Stimulated activated CD8-positive, alpha-beta memory T cell treated with anti-CD3 and anti-CD28 coated beads, Interleukin-2, amount 100 ng/mL, for 48 hours (primary cell): ENCODE data around the gene FAM162A.
"Not testable (repeated sequence)": the region's sequence is repeated elsewhere in the genome, so short reads cannot be mapped to it uniquely, and the experiment has no call there.

Source experiments
- DNase-seq, 2 donors: peaks; one replicate each; pipeline ENCODE4 v3.0.0-alpha.2; 2020; ENCODE audit warnings: low read depth in 2 of 2

FAM162A gene

DNA sequence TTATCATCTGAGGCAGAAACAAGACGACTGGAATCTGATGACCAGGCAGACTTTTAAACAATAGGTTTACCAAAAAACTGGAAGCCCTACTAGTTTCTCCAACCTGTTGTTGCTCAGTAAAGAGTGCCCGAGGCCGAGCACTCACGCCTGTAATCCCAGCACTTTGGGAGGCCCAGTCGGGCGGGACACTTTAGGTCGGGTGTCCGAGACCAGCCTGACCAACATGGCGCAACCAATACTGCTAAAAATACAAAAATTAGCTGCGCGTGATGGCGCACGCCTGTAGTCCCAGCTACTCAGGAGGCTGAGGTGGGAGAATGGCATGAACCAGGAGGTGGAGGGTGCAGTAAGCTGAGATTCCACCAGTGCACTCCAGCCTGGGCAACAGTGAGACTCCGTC is 33.0 kb downstream of the FAM162A start:
- DNase-seq, result no peak

DNA sequence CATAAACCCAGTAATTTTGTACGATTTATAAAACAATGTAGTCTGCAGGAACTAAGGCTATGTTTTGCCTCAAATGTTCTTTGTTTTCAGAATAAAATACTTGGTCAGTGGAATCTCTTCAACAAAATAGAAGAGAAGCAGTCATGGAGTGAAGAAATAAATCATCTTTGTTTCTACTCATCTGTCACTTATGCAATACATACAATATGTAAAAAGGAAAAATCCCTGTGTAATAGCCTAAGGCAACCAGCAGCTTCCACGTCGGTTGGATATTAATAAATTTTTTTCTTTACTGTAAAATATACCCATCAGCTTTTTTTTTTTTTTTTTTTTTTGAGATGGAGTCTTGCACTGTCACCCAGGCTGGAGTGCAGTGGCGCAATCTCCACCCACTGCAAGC is 37.1 kb downstream of the FAM162A start:
- no peak for DNase-seq

DNA sequence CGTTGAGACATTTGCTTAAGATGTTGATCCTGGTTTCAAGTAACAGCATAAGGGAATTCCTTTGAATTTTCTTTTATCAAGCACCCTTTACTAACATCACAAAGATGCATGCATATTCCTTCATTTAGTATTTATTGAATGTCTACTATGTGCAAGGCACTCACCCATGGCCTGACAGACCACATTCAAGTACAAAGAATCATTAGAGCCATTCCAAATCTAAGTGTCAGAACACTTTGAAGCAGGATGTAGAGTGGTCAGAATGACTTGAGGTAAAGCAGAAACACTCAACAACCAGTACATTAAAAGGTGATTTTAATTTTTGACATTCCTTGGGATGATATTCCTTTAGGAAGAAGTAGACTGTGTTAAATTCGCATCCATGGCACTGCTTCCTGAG is 37.9 kb downstream of the FAM162A start:
- DNase-seq, result no peak

DNA sequence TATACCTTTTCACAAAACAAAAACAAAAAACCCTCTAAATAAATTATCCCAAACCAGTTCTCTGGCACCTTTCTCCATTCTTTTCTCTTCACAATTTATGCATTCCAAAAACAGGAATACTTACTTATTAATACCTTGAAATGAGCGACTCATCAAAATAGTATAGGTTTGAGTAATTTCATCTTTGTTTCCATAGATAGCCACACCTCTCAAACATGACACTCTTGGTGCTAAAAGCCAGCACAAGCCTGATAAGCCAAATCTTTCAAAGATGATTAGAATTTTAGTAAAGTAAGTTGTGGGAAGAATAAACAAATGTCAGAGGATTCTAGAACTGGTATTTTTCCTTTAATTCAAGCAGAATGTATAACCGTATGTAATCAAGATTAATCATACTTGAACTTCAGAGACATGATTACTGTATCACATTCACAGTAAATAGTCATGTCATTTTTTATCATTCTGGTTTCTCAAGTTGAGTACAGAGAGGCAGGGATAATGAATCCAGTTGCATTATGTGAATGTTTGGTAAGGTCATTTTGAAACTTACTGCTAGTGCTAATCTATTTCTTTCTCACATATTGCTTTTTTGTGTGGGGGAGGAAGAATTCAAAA is 44.0 kb downstream of the FAM162A start:
- no peak for DNase-seq

DNA sequence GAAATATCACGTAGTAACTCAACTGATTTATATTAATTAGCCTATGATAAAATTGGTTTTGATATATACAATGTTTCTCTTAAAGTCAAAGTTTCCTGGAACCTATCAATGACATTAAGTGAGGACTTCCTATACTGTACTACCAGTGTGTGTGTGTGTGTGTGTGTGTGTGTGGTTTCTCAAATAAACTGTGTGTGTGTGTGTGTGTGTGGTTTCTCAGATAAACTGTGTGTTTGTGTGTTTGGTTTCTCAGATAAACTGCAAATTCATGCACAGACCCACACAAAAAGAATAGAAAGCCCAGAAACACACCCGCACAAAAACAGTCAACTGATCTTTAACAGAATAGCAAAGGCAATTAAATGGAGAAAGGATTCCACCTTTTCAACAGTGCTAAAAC is 46.4 kb downstream of the FAM162A start:
- DNase-seq, result no peak

DNA sequence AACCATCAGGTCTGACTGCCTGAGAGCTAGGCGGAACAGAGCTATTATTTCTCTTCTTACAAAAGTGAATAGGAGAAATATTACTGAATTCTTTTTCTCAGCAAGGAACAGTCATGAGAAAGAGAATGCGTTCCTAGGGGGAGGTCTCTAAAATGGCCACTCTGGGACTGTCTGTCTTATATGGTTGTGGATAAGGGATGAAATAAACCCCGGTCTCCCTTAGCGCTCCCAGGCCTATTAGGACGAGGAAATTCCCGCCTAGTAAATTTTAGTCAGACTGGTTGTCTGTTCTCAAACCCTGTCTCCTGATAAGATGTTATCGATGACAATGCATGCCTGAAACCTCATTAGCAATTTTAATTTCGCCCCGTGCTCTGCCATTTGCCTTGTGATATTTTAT is 52.0 kb downstream of the FAM162A start:
- DNase-seq, result no peak

DNA sequence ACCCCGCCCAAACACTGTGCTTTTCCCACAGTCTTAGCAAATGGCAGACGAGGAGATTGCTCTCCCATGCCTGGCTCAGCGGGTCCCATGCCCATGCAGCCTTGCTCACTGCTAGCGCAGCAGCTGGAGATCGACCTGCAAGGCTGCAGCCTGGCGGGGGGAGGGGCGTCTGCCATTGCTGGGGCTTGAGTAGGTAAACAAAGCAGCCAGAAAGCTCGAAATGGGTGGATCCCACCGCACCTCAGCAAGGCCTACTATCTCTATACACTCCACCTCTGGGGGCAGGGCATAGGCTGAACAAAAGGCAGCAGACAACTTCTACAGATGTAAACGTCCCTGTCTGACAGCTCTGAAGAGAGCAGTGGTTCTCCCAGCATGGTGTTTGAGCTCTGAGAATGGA is 59.1 kb downstream of the FAM162A start:
- DNase-seq, result no peak

DNA sequence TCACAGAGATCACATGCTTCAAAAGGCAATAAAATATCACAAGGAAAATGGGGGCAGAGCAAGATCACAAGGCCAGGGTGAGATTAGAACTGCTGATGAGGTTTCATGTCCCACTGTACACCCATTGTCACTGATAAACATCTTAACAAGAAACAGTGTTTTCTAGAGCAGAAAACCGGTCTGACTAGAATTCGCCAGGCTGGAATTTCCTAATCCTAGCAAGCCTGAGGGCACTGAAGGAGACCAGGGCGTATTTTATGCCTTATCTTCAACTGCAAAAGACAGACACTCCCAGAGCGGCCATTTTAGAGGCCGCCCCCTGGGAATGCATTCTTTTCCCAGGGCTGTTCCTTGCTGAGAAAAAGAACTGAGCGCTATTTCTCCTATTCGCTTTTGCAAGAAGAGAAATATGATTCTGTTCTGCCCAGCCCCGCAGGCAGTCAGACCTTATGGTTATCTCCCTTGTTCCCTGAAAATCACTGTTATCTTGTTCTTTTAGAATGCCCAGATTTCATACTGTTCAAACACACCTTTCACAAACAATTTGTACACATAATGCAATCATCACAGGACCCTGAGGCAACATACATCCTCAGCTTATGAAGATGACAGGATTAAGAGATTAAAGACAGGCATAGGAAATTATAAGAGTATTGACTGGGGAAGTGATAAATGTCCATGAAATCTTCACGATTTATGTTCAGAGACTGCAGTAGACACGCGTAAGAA is 59.9 kb downstream of the FAM162A start:
- not testable (repeated sequence) for DNase-seq

DNA sequence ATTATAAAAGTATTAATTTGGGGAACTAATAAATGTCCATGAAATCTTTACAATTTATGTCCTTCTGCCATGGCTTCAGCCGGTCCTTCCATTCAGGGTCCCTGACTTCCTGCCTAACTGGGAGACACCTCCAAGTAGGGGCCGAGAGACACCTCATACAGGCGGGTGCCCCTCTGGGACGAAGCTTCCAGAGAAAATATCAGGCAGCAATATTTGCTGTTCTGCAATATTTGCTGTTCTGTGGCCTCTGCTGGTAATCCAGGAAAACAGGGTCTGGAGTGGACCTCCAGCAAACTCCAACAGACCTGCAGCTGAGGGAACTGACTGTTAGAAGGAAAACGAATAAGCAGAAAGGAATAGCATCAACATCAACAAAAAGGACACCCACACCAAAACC is 60.5 kb downstream of the FAM162A start:
- not testable (repeated sequence) for DNase-seq

DNA sequence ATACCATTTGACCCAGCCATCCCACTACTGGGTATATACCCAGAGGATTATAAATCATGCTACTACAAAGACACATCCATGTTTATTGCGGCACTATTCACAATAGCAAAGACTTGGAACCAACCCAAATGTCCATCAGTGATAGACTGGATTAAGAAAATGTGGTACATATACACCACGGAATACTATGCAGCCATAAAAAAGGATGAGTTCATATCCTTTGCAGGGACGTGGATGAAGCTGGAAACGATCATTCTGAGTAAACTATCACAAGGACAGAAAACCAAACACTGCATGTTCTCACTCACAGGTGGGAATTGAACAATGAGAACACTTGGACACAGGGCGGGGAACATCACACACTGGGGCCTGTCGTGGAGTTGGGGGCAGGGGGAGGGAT is 64.2 kb downstream of the FAM162A start:
- DNase-seq, result not testable (repeated sequence)

DNA sequence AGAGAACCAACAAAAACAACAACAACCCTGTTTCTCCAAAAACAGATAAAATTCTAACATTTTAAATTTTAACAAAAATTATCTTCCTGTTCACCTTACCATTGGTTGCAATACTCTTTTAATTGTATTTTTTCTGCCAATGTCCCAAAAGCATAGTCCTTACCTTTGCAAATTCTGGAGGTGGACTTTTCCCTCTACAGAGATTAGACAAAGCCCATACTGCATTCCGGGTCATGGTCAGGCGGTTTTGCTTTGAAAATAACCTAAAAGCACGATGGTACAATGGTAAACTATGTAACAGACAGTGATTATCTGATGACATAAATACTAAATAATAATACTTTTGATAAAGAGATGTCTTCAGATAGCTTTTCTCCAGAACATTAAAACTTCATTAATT is 67.4 kb downstream of the FAM162A start:
- DNase-seq, result no peak

DNA sequence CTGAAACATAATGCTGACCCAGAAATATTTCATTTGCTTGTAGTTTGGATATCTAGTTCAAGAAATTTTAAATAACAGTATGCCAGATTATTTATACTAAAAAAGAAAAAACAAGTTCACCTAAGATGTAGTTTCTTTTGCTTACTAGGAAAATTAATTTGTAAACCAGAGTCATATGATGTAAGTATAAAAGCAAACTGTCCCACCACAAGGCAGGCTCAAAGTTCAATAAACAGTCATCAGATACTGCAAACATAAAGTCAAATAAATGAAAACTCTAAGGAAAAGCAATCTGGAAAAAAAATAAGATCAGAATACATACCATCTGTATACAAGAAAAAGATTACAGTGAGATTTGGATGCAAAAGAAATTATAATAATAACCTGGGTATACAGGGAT is 72.1 kb downstream of the FAM162A start:
- no peak for DNase-seq

DNA sequence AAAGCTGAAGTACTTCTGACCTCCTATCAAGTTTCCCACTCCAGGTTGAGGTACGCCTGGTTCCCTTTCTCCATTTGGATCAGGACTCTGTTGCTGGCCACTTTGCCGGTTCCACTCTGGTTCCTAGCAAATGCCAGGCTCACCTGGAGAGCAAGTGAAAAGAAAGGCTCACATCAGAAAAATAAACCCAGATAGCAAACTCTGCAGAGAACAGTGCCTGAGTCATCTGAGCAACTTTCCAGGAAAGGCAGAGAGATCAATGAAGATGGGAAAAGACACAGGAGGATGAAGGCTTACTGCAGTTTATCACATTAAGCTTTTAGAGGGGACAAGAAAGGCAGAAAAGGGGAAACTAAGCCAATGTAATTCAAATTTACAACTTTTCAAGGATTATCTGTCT is 73.7 kb downstream of the FAM162A start:
- DNase-seq, result no peak

DNA sequence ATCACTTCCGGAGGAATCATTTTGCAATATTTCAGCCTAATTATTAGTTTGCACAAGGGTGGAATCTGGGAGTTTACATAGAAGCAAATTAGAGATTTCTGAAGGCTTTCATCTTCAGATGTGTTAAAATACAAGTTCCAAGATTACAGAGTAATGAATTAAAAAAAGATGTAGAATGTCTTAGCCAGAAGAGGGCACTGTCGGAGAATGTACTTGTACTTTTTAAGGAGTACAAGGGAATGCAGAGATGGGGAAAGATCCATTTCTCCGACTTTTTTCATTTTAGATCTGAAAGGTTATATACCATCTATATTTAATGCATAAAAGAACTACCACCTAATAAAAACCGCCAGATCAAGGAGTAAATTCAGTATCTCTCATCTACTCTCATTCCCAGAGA is 75.0 kb downstream of the FAM162A start:
- no peak for DNase-seq

DNA sequence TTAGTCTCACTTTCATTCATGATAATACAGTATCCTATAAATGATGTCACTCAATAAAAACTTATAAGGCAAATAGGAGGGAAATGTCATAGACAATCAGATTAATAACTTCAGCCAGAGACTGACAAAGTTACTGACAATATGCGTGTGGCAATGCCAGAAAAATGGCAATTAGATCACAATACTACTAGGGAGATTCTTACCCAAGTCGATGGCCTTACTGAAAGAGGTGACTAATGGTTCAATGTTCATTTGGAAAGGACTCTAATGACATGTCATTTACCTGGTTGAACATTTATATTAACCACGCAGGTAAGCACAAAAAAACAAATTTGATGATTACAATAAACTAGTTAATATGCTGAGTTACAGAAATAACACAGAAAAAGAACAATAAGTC is 77.8 kb downstream of the FAM162A start:
- DNase-seq, result no peak
